ENCODE data around the gene NME5. TPM values are rescaled to one million over a fixed set of nuclear protein-coding genes. Genes with fewer than 3 reads are reported as not detected.
"Not testable (repeated sequence)": the region's sequence is repeated elsewhere in the genome, so short reads cannot be mapped to it uniquely, and the experiment has no call there.

NME5 gene
- polyA plus RNA-seq, 1 donor from 2014 or later, result 17.0 TPM

DNA sequence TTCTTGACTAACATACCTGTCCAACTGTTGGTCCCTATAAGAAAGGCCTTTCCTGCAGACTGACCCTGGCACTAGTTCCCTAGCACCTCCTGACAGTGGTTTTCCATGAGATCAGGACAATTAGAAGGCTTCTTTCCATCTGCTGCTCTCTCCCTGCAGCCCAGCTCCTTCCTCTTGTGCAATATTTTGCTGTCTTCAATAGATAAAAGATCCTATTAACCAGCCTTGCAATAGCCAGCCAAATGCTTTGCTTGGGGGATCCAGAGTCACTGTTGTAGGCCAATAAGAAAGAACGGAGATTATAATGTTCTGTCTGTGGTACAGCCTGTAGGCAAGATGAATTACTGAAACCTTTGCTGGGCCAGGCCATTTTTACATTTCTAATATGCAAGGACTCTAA is 18.4 kb upstream of the NME5 start:
- no peaks in the 10 kb centered on the region for H3K9me3 ChIP-seq (ENCODE audit: low read length)
- H4K20me1 ChIP-seq (ENCODE audit: insufficient read depth), result no peaks in the 10 kb centered on the region
- no peaks in the 10 kb centered on the region for H3K79me2 ChIP-seq (replicated peaks; ENCODE audit: insufficient read depth, low read length)
- no peak overlapping the region for H3K9ac ChIP-seq (ENCODE audit: low read length)
- no peak overlapping the region for H3K27ac ChIP-seq (ENCODE audit: low read length)
- no peak overlapping the region for H3K4me2 ChIP-seq (ENCODE audit: low read length)
- H3F3A ChIP-seq (ENCODE audit: insufficient read depth, low read length, poor library complexity, severe bottlenecking), result no peaks in the 10 kb centered on the region
- no peak for TF ChIP-seq SMC3 (conservative IDR thresholded peaks at IDR 0.05; ENCODE audit: poor library complexity)
- TF ChIP-seq RAD21 (conservative IDR thresholded peaks at IDR 0.05), result no peak
- no peak for TF ChIP-seq MXI1 (conservative IDR thresholded peaks at IDR 0.05; ENCODE audit: poor library complexity, severe bottlenecking)
- TF ChIP-seq EP300 (conservative IDR thresholded peaks at IDR 0.05; ENCODE audit: poor library complexity, severe bottlenecking), result no peak
- no peak for TF ChIP-seq TAF1 (IDR thresholded peaks at IDR 0.05; ENCODE audit: low read depth)
- TF ChIP-seq, protein P1, sequence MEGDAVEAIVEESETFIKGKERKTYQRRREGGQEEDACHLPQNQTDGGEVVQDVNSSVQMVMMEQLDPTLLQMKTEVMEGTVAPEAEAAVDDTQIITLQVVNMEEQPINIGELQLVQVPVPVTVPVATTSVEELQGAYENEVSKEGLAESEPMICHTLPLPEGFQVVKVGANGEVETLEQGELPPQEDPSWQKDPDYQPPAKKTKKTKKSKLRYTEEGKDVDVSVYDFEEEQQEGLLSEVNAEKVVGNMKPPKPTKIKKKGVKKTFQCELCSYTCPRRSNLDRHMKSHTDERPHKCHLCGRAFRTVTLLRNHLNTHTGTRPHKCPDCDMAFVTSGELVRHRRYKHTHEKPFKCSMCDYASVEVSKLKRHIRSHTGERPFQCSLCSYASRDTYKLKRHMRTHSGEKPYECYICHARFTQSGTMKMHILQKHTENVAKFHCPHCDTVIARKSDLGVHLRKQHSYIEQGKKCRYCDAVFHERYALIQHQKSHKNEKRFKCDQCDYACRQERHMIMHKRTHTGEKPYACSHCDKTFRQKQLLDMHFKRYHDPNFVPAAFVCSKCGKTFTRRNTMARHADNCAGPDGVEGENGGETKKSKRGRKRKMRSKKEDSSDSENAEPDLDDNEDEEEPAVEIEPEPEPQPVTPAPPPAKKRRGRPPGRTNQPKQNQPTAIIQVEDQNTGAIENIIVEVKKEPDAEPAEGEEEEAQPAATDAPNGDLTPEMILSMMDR (IDR thresholded peaks at IDR 0.05; ENCODE audit: poor library complexity, severe bottlenecking), result no peak
- TF ChIP-seq POLR2AphosphoS5 (IDR thresholded peaks at IDR 0.05), result no peak
- H2AFZ ChIP-seq (ENCODE audit: low read depth, low read length), result no peak overlapping the region
- H3K9me2 ChIP-seq (ENCODE audit: insufficient read depth, low read length), result no peaks in the 10 kb centered on the region
- no peak overlapping the region for H3K4me3 ChIP-seq (ENCODE audit: low read length)
- H3K36me3 ChIP-seq (ENCODE audit: insufficient read depth, low read length), result peaks cover 3% of the 10 kb centered on the region
- H3K27me3 ChIP-seq (ENCODE audit: insufficient read depth, low read depth, low read length), result no peaks in the 10 kb centered on the region

DNA sequence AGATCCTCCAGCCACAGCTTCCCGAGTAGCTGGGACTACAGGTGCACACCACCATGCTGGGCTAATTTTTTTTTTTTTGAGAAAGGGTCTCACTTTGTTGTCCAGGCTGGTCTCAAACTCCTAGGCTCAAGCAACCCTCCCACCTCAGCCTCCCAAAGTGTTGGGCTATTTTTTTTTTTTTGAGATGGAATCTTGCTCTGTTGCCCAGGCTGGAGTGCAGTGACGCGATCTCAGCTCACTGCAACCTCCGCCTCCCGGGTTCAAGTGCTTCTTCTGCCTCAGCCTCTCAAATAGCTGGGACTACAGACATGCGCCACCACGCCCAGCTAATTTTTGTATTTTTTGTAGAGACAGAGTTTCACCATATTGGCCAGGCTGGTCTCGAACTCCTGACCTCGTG is 16.7 kb upstream of the NME5 start:
- H3K4me3 ChIP-seq (ENCODE audit: low read length); H3K36me3 ChIP-seq (ENCODE audit: insufficient read depth, low read length); H3F3A ChIP-seq (ENCODE audit: insufficient read depth, low read length, poor library complexity, severe bottlenecking): not testable (repeated sequence)

DNA sequence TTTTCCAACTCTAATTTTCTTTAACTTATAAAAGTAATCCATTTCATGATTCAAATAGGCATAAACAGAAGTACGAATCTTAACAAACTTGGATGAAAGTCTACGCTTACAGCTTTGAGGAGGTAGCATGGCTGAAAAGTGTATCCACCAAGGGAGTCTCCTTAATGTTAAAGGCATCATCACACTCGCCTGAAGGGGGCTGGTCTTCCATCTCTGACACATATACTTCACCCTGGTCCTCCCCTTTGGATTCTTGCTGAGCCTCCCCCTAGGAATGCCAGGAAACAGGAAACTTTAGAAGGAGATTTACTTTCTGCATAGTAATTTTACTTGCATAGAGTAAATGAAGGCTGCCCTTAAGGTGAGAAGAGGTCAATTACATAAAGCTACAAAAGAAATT is 10.3 kb upstream of the NME5 start:
- H3K79me2 ChIP-seq (replicated peaks; ENCODE audit: insufficient read depth, low read length), result no peaks in the 10 kb centered on the region
- H3K9me3 ChIP-seq (ENCODE audit: low read length), result no peaks in the 10 kb centered on the region
- no peak overlapping the region for H2AFZ ChIP-seq (ENCODE audit: low read depth, low read length)
- no peaks in the 10 kb centered on the region for H3K9me2 ChIP-seq (ENCODE audit: insufficient read depth, low read length)
- H3K27me3 ChIP-seq (ENCODE audit: insufficient read depth, low read depth, low read length), result no peaks in the 10 kb centered on the region
- no peak overlapping the region for H3K4me3 ChIP-seq (ENCODE audit: low read length)
- no peak overlapping the region for H3K27ac ChIP-seq (ENCODE audit: low read length)
- no peaks in the 10 kb centered on the region for H3K36me3 ChIP-seq (ENCODE audit: insufficient read depth, low read length)
- no peaks in the 10 kb centered on the region for H3F3A ChIP-seq (ENCODE audit: insufficient read depth, low read length, poor library complexity, severe bottlenecking)
- H3K9ac ChIP-seq (ENCODE audit: low read length), result no peak overlapping the region
- no peak overlapping the region for H3K4me2 ChIP-seq (ENCODE audit: low read length)
- no peak for TF ChIP-seq SMC3 (conservative IDR thresholded peaks at IDR 0.05; ENCODE audit: poor library complexity)
- TF ChIP-seq, protein P1 (IDR thresholded peaks at IDR 0.05; ENCODE audit: poor library complexity, severe bottlenecking), result no peak
- no peak for TF ChIP-seq EP300 (conservative IDR thresholded peaks at IDR 0.05; ENCODE audit: poor library complexity, severe bottlenecking)
- no peak for TF ChIP-seq RAD21 (conservative IDR thresholded peaks at IDR 0.05)
- TF ChIP-seq POLR2AphosphoS5 (IDR thresholded peaks at IDR 0.05), result no peak
- TF ChIP-seq TAF1 (IDR thresholded peaks at IDR 0.05; ENCODE audit: low read depth), result no peak
- no peak for TF ChIP-seq MXI1 (conservative IDR thresholded peaks at IDR 0.05; ENCODE audit: poor library complexity, severe bottlenecking)
- no peak for TF ChIP-seq EZH2 (IDR thresholded peaks at IDR 0.05; ENCODE audit: borderline replicate concordance, insufficient read depth, low read length, poor library complexity, severe bottlenecking)
- TF ChIP-seq, protein P2, sequence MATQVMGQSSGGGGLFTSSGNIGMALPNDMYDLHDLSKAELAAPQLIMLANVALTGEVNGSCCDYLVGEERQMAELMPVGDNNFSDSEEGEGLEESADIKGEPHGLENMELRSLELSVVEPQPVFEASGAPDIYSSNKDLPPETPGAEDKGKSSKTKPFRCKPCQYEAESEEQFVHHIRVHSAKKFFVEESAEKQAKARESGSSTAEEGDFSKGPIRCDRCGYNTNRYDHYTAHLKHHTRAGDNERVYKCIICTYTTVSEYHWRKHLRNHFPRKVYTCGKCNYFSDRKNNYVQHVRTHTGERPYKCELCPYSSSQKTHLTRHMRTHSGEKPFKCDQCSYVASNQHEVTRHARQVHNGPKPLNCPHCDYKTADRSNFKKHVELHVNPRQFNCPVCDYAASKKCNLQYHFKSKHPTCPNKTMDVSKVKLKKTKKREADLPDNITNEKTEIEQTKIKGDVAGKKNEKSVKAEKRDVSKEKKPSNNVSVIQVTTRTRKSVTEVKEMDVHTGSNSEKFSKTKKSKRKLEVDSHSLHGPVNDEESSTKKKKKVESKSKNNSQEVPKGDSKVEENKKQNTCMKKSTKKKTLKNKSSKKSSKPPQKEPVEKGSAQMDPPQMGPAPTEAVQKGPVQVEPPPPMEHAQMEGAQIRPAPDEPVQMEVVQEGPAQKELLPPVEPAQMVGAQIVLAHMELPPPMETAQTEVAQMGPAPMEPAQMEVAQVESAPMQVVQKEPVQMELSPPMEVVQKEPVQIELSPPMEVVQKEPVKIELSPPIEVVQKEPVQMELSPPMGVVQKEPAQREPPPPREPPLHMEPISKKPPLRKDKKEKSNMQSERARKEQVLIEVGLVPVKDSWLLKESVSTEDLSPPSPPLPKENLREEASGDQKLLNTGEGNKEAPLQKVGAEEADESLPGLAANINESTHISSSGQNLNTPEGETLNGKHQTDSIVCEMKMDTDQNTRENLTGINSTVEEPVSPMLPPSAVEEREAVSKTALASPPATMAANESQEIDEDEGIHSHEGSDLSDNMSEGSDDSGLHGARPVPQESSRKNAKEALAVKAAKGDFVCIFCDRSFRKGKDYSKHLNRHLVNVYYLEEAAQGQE (IDR thresholded peaks at IDR 0.05; ENCODE audit: borderline replicate concordance), result no peak
- H4K20me1 ChIP-seq (ENCODE audit: insufficient read depth), result no peaks in the 10 kb centered on the region

More for the DNA sequence above, 16.7 kb upstream of the NME5 start:
- H3K4me2 ChIP-seq (ENCODE audit: low read length); H3K79me2 ChIP-seq (replicated peaks; ENCODE audit: insufficient read depth, low read length); H3K9me2 ChIP-seq (ENCODE audit: insufficient read depth, low read length); H3K9ac ChIP-seq (ENCODE audit: low read length); H2AFZ ChIP-seq (ENCODE audit: low read depth, low read length); H3K27me3 ChIP-seq (ENCODE audit: insufficient read depth, low read depth, low read length); H3K9me3 ChIP-seq (ENCODE audit: low read length); H4K20me1 ChIP-seq (ENCODE audit: insufficient read depth); H3K27ac ChIP-seq (ENCODE audit: low read length): not testable (repeated sequence)
